LNCaP clone FGC (cell line): ENCODE data around the gene NEMP1.

Experiments
- DNase-seq: peaks from one replicate; pipeline ENCODE4 v3.0.0-alpha.2; 2011; ENCODE audit warnings: low read depth
- H3K4me3 ChIP-seq: 2 replicates; pipeline ENCODE4 v1.5.1; 2011; ENCODE audit warnings: mild to moderate bottlenecking, low read depth, low read length, control low read depth
- CTCF ChIP-seq: IDR thresholded peaks from 2 replicates; pipeline ENCODE4 v1.5.1; 2012; ENCODE audit warnings: mild to moderate bottlenecking; ENCODE audit not compliant: control insufficient read depth, insufficient read depth; ENCODE audit errors: extremely low read depth

Gene NEMP1

DNA sequence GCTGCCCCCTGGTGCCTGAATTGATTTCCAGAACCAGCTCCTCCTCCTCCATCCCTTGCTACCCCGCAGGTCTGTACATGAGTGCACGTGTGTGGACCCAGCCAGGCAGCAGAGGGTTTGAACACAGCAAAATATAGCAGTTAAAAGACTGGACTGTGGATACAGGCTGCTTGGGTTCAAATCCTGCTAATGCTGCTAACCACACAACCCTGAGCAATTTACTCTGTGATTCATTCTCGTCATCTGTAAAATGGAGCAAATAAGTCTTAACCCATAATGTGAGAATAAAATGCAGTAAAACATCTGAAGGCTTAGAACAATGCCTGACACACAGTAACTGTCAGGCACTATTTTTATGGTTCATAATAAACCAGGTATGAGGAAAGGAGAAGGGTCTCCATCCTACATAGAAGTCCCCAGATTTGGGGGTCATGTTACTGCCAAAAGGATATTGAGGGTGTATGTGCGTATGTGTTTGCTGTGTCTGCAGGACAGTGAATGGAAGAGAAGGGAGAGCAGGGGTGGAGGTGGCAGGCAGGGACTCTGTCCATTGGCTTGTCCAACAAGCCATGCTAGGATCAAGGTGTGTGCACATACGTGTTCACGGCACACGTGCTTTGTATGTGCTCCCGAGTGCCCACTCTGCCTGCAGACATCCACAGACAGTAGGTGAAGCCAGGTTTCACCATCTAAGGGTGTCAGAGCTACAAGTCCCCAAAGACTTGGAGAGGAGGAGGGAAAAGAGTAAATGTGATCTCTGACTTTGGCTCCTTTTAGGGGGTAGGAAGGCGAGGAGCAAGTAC lies 34.1 kb upstream of the NEMP1 start:
- peak overlapping the region; percentile 35 for H3K4me3 ChIP-seq
- TF ChIP-seq CTCF = peak; percentile 86
- DNase-seq = peak; percentile 50

DNA sequence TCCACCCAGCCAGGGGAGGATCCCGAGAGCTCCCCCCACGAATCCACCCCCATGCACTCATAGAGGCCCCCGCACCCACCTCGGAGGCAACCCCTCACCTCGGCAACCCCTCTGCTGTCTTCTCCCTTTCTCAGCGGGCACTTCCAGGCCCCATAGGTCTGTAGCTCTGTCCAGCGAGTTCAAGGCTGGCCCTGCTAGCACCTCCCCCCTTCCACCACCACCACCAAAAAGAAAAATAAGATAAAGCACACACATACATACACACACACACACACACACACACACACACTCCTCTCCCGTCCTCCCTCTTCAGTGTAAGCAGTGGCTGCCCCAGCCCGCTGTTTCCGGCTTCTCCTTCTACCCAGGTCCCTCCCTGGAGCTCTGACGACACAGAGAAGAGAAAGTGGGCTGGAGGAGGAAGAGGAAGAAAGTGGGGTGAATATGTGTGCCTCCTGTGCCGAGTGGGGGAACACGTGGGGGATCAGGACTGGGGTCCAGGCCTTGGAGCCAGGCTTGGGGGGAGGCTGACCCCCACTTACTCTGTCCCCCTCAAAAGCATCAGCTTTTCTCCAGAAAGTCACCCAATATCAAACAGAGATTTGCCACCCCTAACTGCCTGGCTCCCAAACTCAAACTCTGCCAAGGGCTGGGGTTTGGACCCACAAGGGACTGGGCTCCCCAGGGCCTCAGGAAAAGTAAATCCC lies 32.6 kb upstream of the NEMP1 start, which contains the start of gene STAT6:
STAT6 (minus strand) TSS at position 332 of the 704 bp plus-strand sequence. CDS start 3,084 bp downstream, outside the sequence.
- no peak for TF ChIP-seq CTCF
- DNase-seq = no peak
- peak within 1 kb of the TSS; percentile 35 for H3K4me3 ChIP-seq

DNA sequence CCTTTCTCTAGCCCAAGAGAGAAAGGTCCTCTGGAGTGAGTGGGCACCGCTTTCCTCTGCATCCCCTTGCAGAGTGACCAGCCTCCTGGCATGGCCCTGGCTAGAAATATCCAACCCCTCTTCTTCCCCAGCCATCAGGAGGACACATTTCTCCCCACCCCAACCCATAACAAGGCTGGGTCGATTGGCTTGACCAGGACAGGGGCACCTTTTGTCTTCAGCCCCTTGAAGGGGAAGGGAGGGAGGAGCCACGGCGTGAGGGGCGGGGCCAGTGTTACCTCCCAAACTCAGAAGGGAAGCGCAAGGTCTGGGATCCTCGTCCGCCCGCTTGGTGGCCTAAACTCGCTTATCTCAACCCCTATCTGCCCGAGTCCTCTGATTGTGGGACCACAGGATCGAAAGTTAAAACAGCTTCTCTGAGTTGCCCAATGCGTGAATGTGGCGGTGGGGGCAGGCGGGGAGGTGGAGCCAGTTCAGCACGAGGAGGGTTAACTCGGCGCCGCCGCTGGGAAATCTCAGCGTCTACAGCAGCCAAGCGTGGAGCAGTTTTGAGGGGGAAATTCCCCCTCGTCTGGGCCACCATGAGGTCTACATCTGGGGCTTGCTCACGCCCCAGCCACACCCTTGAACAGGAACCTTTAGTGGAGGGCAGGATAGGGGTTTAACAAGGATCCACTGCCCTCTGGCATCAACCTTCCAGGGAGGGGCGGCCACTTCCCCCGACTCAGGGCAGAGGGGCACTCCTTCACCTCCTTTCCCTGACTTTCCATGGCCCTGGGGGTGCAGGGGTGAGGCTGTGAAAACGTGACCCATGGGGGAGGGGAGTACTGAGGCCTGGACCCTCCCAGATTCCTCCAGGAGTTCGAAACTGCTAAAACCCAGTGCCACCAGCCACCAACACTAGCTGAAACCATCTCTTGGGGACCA lies 31.8 kb upstream of the NEMP1 start:
- no peak for DNase-seq
- TF ChIP-seq CTCF = no peak
- H3K4me3 ChIP-seq = no peak overlapping the region

DNA sequence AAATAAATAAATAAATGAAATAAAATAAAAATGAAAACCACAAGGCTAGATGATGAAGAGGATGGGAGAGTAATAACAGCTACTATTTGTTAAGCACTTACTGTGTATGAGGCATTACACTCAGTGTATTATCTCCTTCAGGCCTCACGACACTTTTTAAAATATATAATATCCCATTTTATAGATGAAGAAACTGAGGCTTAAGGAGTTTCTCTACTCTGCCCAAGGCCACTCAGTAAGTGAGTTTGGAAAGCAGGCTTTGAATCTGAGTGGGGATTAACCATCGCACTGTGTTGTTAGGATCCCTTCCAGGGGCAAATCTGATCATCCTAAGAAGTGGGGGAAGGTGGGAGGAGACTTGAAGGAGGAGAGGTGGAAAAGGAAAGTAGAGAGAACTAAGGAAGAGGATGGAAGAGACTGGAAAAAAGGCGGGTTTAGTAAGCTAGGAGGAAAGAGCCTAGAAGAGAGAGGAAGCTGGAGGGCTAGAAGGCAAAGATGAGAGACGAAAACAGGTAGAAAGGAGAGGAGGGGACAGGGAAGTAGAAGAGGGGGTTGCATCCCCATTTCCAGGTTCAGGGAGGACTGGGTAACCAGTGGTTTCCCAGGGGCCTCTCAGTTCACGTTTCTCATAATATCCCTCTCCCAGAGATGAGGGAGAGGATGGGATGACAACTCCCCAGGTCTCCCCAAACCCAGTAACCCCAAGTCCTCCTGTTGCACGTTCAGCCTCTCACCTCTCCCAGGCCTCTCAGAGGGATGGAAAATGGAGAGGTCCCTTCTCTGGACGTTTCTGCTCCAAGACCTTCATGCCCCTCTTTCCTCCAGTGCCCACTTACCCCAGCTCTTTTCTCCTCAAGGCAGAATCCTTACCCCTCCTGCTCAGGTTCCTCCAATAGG lies 30.9 kb upstream of the NEMP1 start:
- no peak for TF ChIP-seq CTCF
- DNase-seq = no peak
- no peak overlapping the region for H3K4me3 ChIP-seq

DNA sequence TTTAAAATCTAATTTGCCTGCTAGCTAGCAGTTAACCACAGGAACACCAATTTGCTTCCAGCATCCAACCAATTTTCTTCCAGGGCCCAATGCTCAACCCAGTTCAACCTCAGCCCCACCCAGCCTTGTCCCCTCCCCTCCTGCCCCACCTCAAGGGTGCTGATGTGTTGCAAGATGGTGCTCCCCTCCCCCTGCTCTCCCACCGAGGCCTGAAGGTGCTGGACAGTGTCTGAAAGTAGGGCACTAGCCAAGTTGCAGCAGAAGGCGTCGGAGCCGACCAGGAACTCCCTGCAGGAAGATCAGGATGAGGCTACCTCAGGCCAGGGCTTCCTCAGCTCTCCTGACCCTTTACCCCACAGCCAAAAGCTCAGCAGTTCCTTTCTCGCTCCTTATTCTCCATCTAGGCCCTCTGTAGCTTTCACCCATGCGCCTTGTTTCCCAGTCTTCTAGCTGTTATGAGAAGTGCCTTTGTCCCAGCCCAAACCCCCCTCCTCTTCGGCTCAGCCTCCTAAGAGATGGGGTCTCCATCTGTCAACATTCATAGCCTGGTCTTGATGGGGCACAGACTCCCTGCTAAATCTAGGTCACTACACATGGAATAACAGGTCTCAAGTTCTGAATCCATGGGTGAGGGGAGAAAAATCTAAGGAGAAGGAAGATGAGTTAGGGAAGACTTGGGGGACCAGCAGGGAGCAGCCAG lies 29.0 kb upstream of the NEMP1 start:
- DNase-seq = no peak
- no peak overlapping the region for H3K4me3 ChIP-seq
- no peak for TF ChIP-seq CTCF
